ENCODE measurements around the gene SLC50A1. TPM values are rescaled to one million over a fixed set of nuclear protein-coding genes. Genes with fewer than 3 reads are reported as not detected.

SLC50A1 gene
- total RNA-seq, 1 experiment from 2014 or later: 67.4 TPM

GRCh38 chr1:155092131-155092530 lies 43.5 kb upstream of the SLC50A1 start:
- DNase-seq (ENCODE audit: low read depth, low spot score) (no peak), ATAC-seq (no peak)
- H3K4me3 ChIP-seq (ENCODE audit: low read depth in 2 of 2, low read length in 2 of 2): no peak overlapping the region
- H3K4me1 ChIP-seq (ENCODE audit: control insufficient read depth, insufficient read depth, low read length): peaks cover 16% of the 10 kb centered on the region; the same call in 1 of the 2 replicates
- in situ Hi-C loops (cut with HindIII; ENCODE audit: low pct_unique_long_range_greater_than_20kb, low sequenced_read_pairs): no loop called here
- H3K27ac ChIP-seq (ENCODE audit: low read length): no peak overlapping the region
- no peaks in the 10 kb centered on the region for H3K36me3 ChIP-seq (ENCODE audit: control insufficient read depth, insufficient read depth, low read length)
- CTCF ChIA-PET: interaction anchor here (0.6 to 2.0 kb wide), 6 partner anchors 13 to 81 kb away, joined by 3 to 27 read pairs (median 8); partner anchors contain the start of genes KRTCAP2 and SLC50A1
- TF ChIP-seq POLR2AphosphoS5 (IDR thresholded peaks at IDR 0.05; ENCODE audit: low read depth, low read length): no peak
- no peak for TF ChIP-seq CTCF (IDR thresholded peaks at IDR 0.05)
- no peak for TF ChIP-seq TCF7L2 (IDR thresholded peaks at IDR 0.05; ENCODE audit: low read depth, low read length)
- TF ChIP-seq SIN3A (IDR thresholded peaks at IDR 0.05; ENCODE audit: borderline replicate concordance, insufficient read depth, low read depth, low read length): no peak
- no peak for TF ChIP-seq REST (IDR thresholded peaks at IDR 0.05; ENCODE audit: insufficient read depth in 1 of 2, low read depth in 2 of 2, low read length in 1 of 2)
- H3K27me3 ChIP-seq (ENCODE audit: control insufficient read depth, insufficient read depth, low read length): peaks cover 2% of the 10 kb centered on the region; the same call in 1 of the 2 replicates
- POLR2A ChIA-PET: no interaction called here
- H3K9me3 ChIP-seq (ENCODE audit: control insufficient read depth, insufficient read depth, low read depth, low read length): no peaks in the 10 kb centered on the region
- intact Hi-C loops (cut with micrococcal nuclease; ENCODE audit: unreplicated experiment): loop anchor here (2.0 to 5.0 kb wide), 2 partner anchors 35 to 77 kb away; partner anchors contain the start of gene EFNA1
- BruUV-seq (replicated peaks): no TSS peak

GRCh38 chr1:155092641-155093040 lies 43.0 kb upstream of the SLC50A1 start:
- no peak for ATAC-seq
- no peak overlapping the region for H3K27ac ChIP-seq (ENCODE audit: low read length)
- H3K9me3 ChIP-seq (ENCODE audit: control insufficient read depth, insufficient read depth, low read depth, low read length): no peaks in the 10 kb centered on the region
- H3K4me1 ChIP-seq (ENCODE audit: control insufficient read depth, insufficient read depth, low read length): peaks cover 16% of the 10 kb centered on the region; the same call in 1 of the 2 replicates
- in situ Hi-C loops (cut with HindIII; ENCODE audit: low pct_unique_long_range_greater_than_20kb, low sequenced_read_pairs): no loop called here
- peaks cover 2% of the 10 kb centered on the region; the same call in 1 of the 2 replicates for H3K27me3 ChIP-seq (ENCODE audit: control insufficient read depth, insufficient read depth, low read length)
- BruUV-seq (replicated peaks): no TSS peak
- CTCF ChIA-PET: interaction anchor here (1.8 to 2.0 kb wide), 2 partner anchors 76 to 80 kb away, joined by 15 to 27 read pairs; partner anchors contain the start of gene KRTCAP2
- POLR2A ChIA-PET: no interaction called here
- H3K4me3 ChIP-seq (ENCODE audit: low read depth in 2 of 2, low read length in 2 of 2): no peak overlapping the region
- H3K36me3 ChIP-seq (ENCODE audit: control insufficient read depth, insufficient read depth, low read length): no peaks in the 10 kb centered on the region
- no peak for DNase-seq (ENCODE audit: low read depth, low spot score)
- TF ChIP-seq POLR2AphosphoS5 (IDR thresholded peaks at IDR 0.05; ENCODE audit: low read depth, low read length): no peak
- no peak for TF ChIP-seq TCF7L2 (IDR thresholded peaks at IDR 0.05; ENCODE audit: low read depth, low read length)
- TF ChIP-seq SIN3A (IDR thresholded peaks at IDR 0.05; ENCODE audit: borderline replicate concordance, insufficient read depth, low read depth, low read length): no peak
- intact Hi-C loops (cut with micrococcal nuclease; ENCODE audit: unreplicated experiment): loop anchor here (2.0 to 5.0 kb wide), 2 partner anchors 35 to 76 kb away; partner anchors contain the start of gene EFNA1

All from Panc1 (cell line).